HT1080 (cell line): ENCODE measurements around the gene TVP23A. TPM values are rescaled to one million over a fixed set of nuclear protein-coding genes. Genes with fewer than 3 reads are reported as not detected.
"Not testable (repeated sequence)": the region's sequence is repeated elsewhere in the genome, so short reads cannot be mapped to it uniquely, and the experiment has no call there.

ENCODE experiments used
- DNase-seq: peaks from one replicate; pipeline ENCODE4 v3.0.0-alpha.2; 2015; ENCODE audit warnings: low read depth
- total RNA-seq: library from RNA; depleted of rRNA; stranded (reverse); fragments of >200 nt; shearing (Covaris generic); gene quantifications from 2 replicates; pipeline ENCODE4 v1.2.3, GENCODE V29; 2014

Gene TVP23A
- total RNA-seq, 1 experiment from 2014 or later, result not detected

- no peak for DNase-seq
These were observed 11.9 kb downstream of the TVP23A start for GRCh38 chr16:10806698-10807097.

- no peak for DNase-seq
These were observed 13.3 kb downstream of the TVP23A start for GRCh38 chr16:10805334-10805733.

- no peak for DNase-seq
These were observed 18.9 kb downstream of the TVP23A start for GRCh38 chr16:10799736-10800135.

GRCh38 chr16:10791048-10791447 lies 27.5 kb downstream of the TVP23A start:
- no peak for DNase-seq

- DNase-seq, result not testable (repeated sequence)
These were observed 30.0 kb downstream of the TVP23A start for GRCh38 chr16:10788630-10789029.

- DNase-seq, result no peak
These were observed 31.3 kb downstream of the TVP23A start for GRCh38 chr16:10787304-10787703.

- no peak for DNase-seq
These were observed 36.0 kb downstream of the TVP23A start for GRCh38 chr16:10782628-10783027.

GRCh38 chr16:10780628-10781027 lies 38.0 kb downstream of the TVP23A start:
- no peak for DNase-seq

GRCh38 chr16:10779908-10780307 lies 38.7 kb downstream of the TVP23A start:
- DNase-seq, result not testable (repeated sequence)

- DNase-seq, result no peak
These were observed 41.2 kb downstream of the TVP23A start for GRCh38 chr16:10777356-10777755.

GRCh38 chr16:10776923-10777322 lies 41.7 kb downstream of the TVP23A start:
- DNase-seq, result not testable (repeated sequence)

GRCh38 chr16:10776280-10776679 lies 42.3 kb downstream of the TVP23A start:
- no peak for DNase-seq

GRCh38 chr16:10770907-10771306 lies 47.7 kb downstream of the TVP23A start:
- DNase-seq, result no peak

- no peak for DNase-seq
These were observed 49.2 kb downstream of the TVP23A start for GRCh38 chr16:10769381-10769780.

- DNase-seq, result no peak
These were observed 51.5 kb downstream of the TVP23A start for GRCh38 chr16:10767127-10767526.

GRCh38 chr16:10765772-10766171 lies 52.8 kb downstream of the TVP23A start:
- DNase-seq, result no peak

GRCh38 chr16:10763456-10763855 lies 55.1 kb downstream of the TVP23A start:
- no peak for DNase-seq

- DNase-seq, result no peak
These were observed 56.1 kb downstream of the TVP23A start for GRCh38 chr16:10762336-10763016.

- no peak for DNase-seq
These were observed 57.2 kb downstream of the TVP23A start for GRCh38 chr16:10761373-10761772.

GRCh38 chr16:10760858-10761257 lies 57.7 kb downstream of the TVP23A start:
- no peak for DNase-seq

- DNase-seq, result peak; percentile 13
These were observed 62.0 kb downstream of the TVP23A start for GRCh38 chr16:10756574-10756973.

- peak; percentile 92 for DNase-seq
These were observed 63.7 kb downstream of the TVP23A start for GRCh38 chr16:10754941-10755340.

GRCh38 chr16:10753670-10754069 lies 64.9 kb downstream of the TVP23A start:
- no peak for DNase-seq
